GM23338 (cell line): ENCODE measurements around the gene VANGL1. TPM values are rescaled to one million over a fixed set of nuclear protein-coding genes. Genes with fewer than 3 reads are reported as not detected.

ENCODE experiments used
- ATAC-seq: fragments of 200-7000 bp; cut with Tn5 transposase; 3 replicates; pipeline ENCODE4 v1.9.1; 2020
- DNase-seq: peaks from one replicate; pipeline ENCODE4 v3.0.0-alpha.2; 2015; ENCODE audit warnings: low spot score
- H2AFZ ChIP-seq: fragments of 200-600 bp; sonication (generic); 2 replicates; pipeline ENCODE4 v1.8.0; 2016; ENCODE audit warnings: antibody characterized with exemption, mild to moderate bottlenecking, moderate library complexity
- H3F3A ChIP-seq: fragments of 200-600 bp; sonication (generic); replicated peaks from 2 replicates; pipeline ENCODE4 v1.8.0; 2017; ENCODE audit warnings: antibody characterized with exemption, mixed run types, low read depth
- H3K27ac ChIP-seq: fragments of 200-600 bp; sonication (generic); 2 replicates; pipeline ENCODE4 v1.6.1; 2016; ENCODE audit warnings: low read depth
- H3K27me3 ChIP-seq: fragments of 200-600 bp; sonication (generic); 2 replicates; pipeline ENCODE4 v1.8.0; 2016; ENCODE audit warnings: mild to moderate bottlenecking, mixed run types, moderate library complexity; ENCODE audit not compliant: insufficient read depth
- H3K36me3 ChIP-seq: fragments of 200-600 bp; sonication (generic); 2 replicates; pipeline ENCODE4 v1.8.0; 2016; ENCODE audit warnings: mild to moderate bottlenecking; ENCODE audit not compliant: insufficient read depth
- H3K4me1 ChIP-seq: fragments of 200-600 bp; sonication (generic); 2 replicates; pipeline ENCODE4 v1.8.0; 2016; ENCODE audit warnings: mild to moderate bottlenecking, moderate library complexity; ENCODE audit not compliant: insufficient read depth
- H3K4me2 ChIP-seq: fragments of 200-600 bp; sonication (generic); 2 replicates; pipeline ENCODE4 v1.7.1; 2017; ENCODE audit warnings: mixed run types
- H3K4me3 ChIP-seq: fragments of 200-600 bp; sonication (generic); 2 replicates; pipeline ENCODE4 v1.6.1; 2016; ENCODE audit warnings: mixed run types
- H3K79me2 ChIP-seq: fragments of 200-600 bp; sonication (generic); replicated peaks from 2 replicates; pipeline ENCODE4 v1.8.0; 2017; ENCODE audit warnings: mild to moderate bottlenecking; ENCODE audit not compliant: insufficient read depth
- H3K9me2 ChIP-seq: fragments of 200-600 bp; sonication (generic); 2 replicates; pipeline ENCODE4 v1.8.0; 2017; ENCODE audit not compliant: insufficient read depth
- H4K20me1 ChIP-seq: fragments of 200-600 bp; sonication (generic); replicated peaks from 2 replicates; pipeline ENCODE4 v1.8.0; 2017; ENCODE audit warnings: mild to moderate bottlenecking; ENCODE audit not compliant: insufficient read depth
- H3K27ac Mint-ChIP-seq: 2 replicates; pipeline ENCODE4 v1.8.0; 2020; ENCODE audit warnings: inconsistent platforms, mild to moderate bottlenecking, moderate library complexity, mixed read lengths
- H3K27me3 Mint-ChIP-seq: 3 replicates; pipeline ENCODE4 v1.8.0; 2022; ENCODE audit warnings: low read depth, mild to moderate bottlenecking, moderate library complexity, mixed read lengths, inconsistent platforms; ENCODE audit not compliant: insufficient read depth, poor library complexity
- H3K36me3 Mint-ChIP-seq: 3 replicates; pipeline ENCODE4 v1.8.0; 2021; ENCODE audit warnings: low read depth, mild to moderate bottlenecking, inconsistent platforms, moderate library complexity, mixed read lengths
- H3K4me1 Mint-ChIP-seq: 3 replicates; pipeline ENCODE4 v1.8.0; 2020; ENCODE audit warnings: mild to moderate bottlenecking, inconsistent platforms, mixed read lengths
- H3K4me3 Mint-ChIP-seq: 3 replicates; pipeline ENCODE4 v1.8.0; 2021; ENCODE audit warnings: moderate library complexity, mild to moderate bottlenecking, inconsistent platforms, mixed read lengths
- H3K9me3 Mint-ChIP-seq: 3 replicates; pipeline ENCODE4 v1.8.0; 2020; ENCODE audit warnings: moderate library complexity, mild to moderate bottlenecking, inconsistent platforms, mixed read lengths
- CTCF ChIP-seq, 2 experiments: fragments of 200-600 bp in 1 of 2; sonication (generic) in 1 of 2; conservative IDR thresholded peaks; 2 replicates each; pipeline versions ENCODE4 v1.5.1 to v1.6.1; 2016 to 2017; ENCODE audit warnings: antibody characterized with exemption in 2 of 2, low read depth in 2 of 2, mild to moderate bottlenecking in 2 of 2, moderate library complexity in 1 of 2
- EZH2 ChIP-seq: fragments of 200-600 bp; sonication (generic); IDR thresholded peaks from one replicate; pipeline ENCODE4 v1.8.0; 2017; ENCODE audit warnings: antibody characterized with exemption, mild to moderate bottlenecking, low read depth; ENCODE audit not compliant: unreplicated experiment
- EZH2phosphoT487 ChIP-seq: fragments of 200-600 bp; sonication (generic); IDR thresholded peaks from one replicate; pipeline ENCODE4 v1.8.1; 2018; ENCODE audit warnings: antibody characterized with exemption; ENCODE audit not compliant: unreplicated experiment
- JUNB ChIP-seq: IDR thresholded peaks from one replicate; pipeline ENCODE4 v1.6.1; 2016; ENCODE audit warnings: antibody characterized with exemption; ENCODE audit not compliant: unreplicated experiment
- STAT1 ChIP-seq: IDR thresholded peaks from one replicate; pipeline ENCODE4 v1.6.1; 2016; ENCODE audit warnings: antibody characterized with exemption; ENCODE audit not compliant: unreplicated experiment
- ZNF114 ChIP-seq: fragments of 250-450 bp; sonication (Bioruptor Pico); IDR thresholded peaks from 2 replicates; pipeline ENCODE4 v1.5.0; 2020; ENCODE audit warnings: mild to moderate bottlenecking, moderate library complexity
- ZNF462 ChIP-seq: fragments of 250-450 bp; sonication (Bioruptor Pico); IDR thresholded peaks from 2 replicates; pipeline ENCODE4 v1.5.0; 2020; ENCODE audit warnings: mild to moderate bottlenecking, moderate library complexity
- polyA plus RNA-seq: library from polyadenylated mRNA; unstranded; fragments of >200 nt; fragmentation: Nextera tagmentation; extraction: Ambion mirVana; gene quantifications from 2 replicates; pipeline ENCODE4 v1.2.1, GENCODE V29; 2016
- total RNA-seq: library from RNA; depleted of rRNA; stranded (reverse); fragments of >200 nt; shearing (Covaris generic); gene quantifications from 2 replicates; pipeline ENCODE4 v1.2.3, GENCODE V29; 2014

Gene VANGL1
- total and polyA plus RNA-seq, 2 experiments from 2014 or later, result 4.4 to 14.4 TPM

GRCh38 chr1:115690972-115691371 lies 49.2 kb downstream of the VANGL1 start:
- H3F3A ChIP-seq, result no peaks in the 10 kb centered on the region
- H3K4me2 ChIP-seq, result no peak overlapping the region
- H3K4me3 ChIP-seq, result no peak overlapping the region
- DNase-seq (no peak), ATAC-seq (no peak)
- no peak overlapping the region for H3K4me3 Mint-ChIP-seq
- H3K27ac Mint-ChIP-seq, result no peak overlapping the region; the same call in 1 of the 2 replicates
- H3K9me3 Mint-ChIP-seq, result no peaks in the 10 kb centered on the region
- H3K36me3 Mint-ChIP-seq, result peaks cover 13% of the 10 kb centered on the region
- no peaks in the 10 kb centered on the region for H4K20me1 ChIP-seq
- no peaks in the 10 kb centered on the region for H3K79me2 ChIP-seq
- peaks cover 8% of the 10 kb centered on the region; the same call in 1 of the 2 replicates for H3K36me3 ChIP-seq
- no peaks in the 10 kb centered on the region for H3K9me2 ChIP-seq
- H3K4me1 Mint-ChIP-seq, result peaks cover 9% of the 10 kb centered on the region
- no peaks in the 10 kb centered on the region for H3K27me3 ChIP-seq
- H2AFZ ChIP-seq, result no peak overlapping the region
- H3K4me1 ChIP-seq, result no peaks in the 10 kb centered on the region
- TF ChIP-seq ZNF114 (CRISPR knock-in tag), result no peak
- TF ChIP-seq CTCF (conservative IDR thresholded peaks at IDR 0.05; ENCODE audit: low read depth in 2 of 2), result no peak
- no peak for TF ChIP-seq EZH2
- no peak for TF ChIP-seq STAT1
- no peak for TF ChIP-seq ZNF462
- TF ChIP-seq JUNB, result no peak
- no peak for TF ChIP-seq EZH2phosphoT487
- no peak overlapping the region for H3K27ac ChIP-seq
- peaks cover 3% of the 10 kb centered on the region for H3K27me3 Mint-ChIP-seq
